Psoas muscle (tissue), 8 donors: ENCODE results near the gene IL16. TPM values are rescaled to one million over a fixed set of nuclear protein-coding genes. Genes with fewer than 3 reads are reported as not detected.
"Not testable (repeated sequence)": the region's sequence is repeated elsewhere in the genome, so short reads cannot be mapped to it uniquely, and the experiment has no call there.

Source experiments
- ATAC-seq, 4 donors: fragments of 200-7000 bp; cut with Tn5 transposase; one replicate each; pipeline ENCODE4 v1.9.1; 2020; ENCODE audit warnings: moderate library complexity in 3 of 4, mild to moderate bottlenecking in 2 of 4
- DNase-seq, 2 donors: peaks; one replicate each; pipeline ENCODE4 v3.0.0-alpha.2; 2020
- H3K27ac ChIP-seq: fragments of 200-600 bp; one replicate; pipeline ENCODE4 v1.8.0; 2022
- H3K27me3 ChIP-seq, 3 donors: fragments of 200-600 bp in 1 of 3; one replicate each; pipeline versions ENCODE4 v1.6.1 to v1.8.0; 2013 to 2022; ENCODE audit warnings: low read length in 2 of 3, mild to moderate bottlenecking in 2 of 3, moderate library complexity in 1 of 3; ENCODE audit not compliant: insufficient read depth in 3 of 3
- H3K36me3 ChIP-seq, 2 donors: fragments of 200-600 bp in 1 of 2; one replicate each; pipeline versions ENCODE4 v1.6.1 to v1.8.0; 2013 to 2022; ENCODE audit warnings: low read depth in 1 of 2, mild to moderate bottlenecking in 1 of 2, moderate library complexity in 1 of 2; ENCODE audit not compliant: insufficient read depth in 1 of 2
- H3K4me1 ChIP-seq: fragments of 200-600 bp; one replicate; pipeline ENCODE4 v1.8.0; 2022
- H3K4me3 ChIP-seq: fragments of 200-600 bp; one replicate; pipeline ENCODE4 v1.8.0; 2022; ENCODE audit warnings: mild to moderate bottlenecking
- H3K9me3 ChIP-seq: fragments of 200-600 bp; one replicate; pipeline ENCODE4 v1.8.0; 2022
- CTCF ChIP-seq: fragments of 200-600 bp; IDR thresholded peaks from one replicate; pipeline ENCODE4 v1.8.0; 2022; ENCODE audit warnings: antibody characterized with exemption
- WGBS, 3 donors: extraction: QIAGEN DNeasy Blood & Tissue Kit; methylation state at CpG; one replicate each; pipeline versions ENCODE4 v1.1.6 to v1.1.7; 2013; 5-methylcytosine and 5-hydroxymethylcytosine counted together
- intact Hi-C, 2 donors: fragments of 100-400 bp; cut with DNase I; formaldehyde crosslinking; loops; one replicate each; pipeline versions ENCODE4 v1.11.0 to v1.14.2; 2022
- polyA plus RNA-seq, 3 donors: library from polyadenylated mRNA; stranded (reverse); fragments of 200-250 nt; gene quantifications; one replicate each; pipeline ENCODE4 v1.2.3, GENCODE V29; 2013
- total RNA-seq, 4 donors: library from RNA; stranded (reverse); fragmentation: NEBNext Ultra II Directional in 2 of 4; extraction: Animal tissue kit (Norgen Biotek cat#: 25700) in 2 of 4; gene quantifications; one replicate each; pipeline versions ENCODE4 v1.2.1 to v1.2.4, GENCODE V29; 2021 to 2023
- donor health status: healthy with polysubstance abuse.
- donor health status: DM: no; HTN: no; CAD: no; lungs with moderate emphysema.
- donor health status: Bipolar disorder and iron deficiency.
- donor health status: healthy.
- donor health status: DM: yes; HTN: yes; CAD: no.
- donor health status: DM: no; HTN: no; CAD: no.
- donor health status: DM: no; HTN: no; CAD: no.
- donor health status: DM: yes; HTN: yes; CAD: no.

Gene IL16
- total and polyA plus RNA-seq, 7 donors: 1.2 to 5.3 (median 2.4) TPM

- intact Hi-C loops: no loop called here
- no peak for TF ChIP-seq CTCF
- Histone ChIP-seq H3K9me3 (no peaks in the 10 kb centered on the region), H3K36me3 (no peaks in the 10 kb centered on the region), H3K27me3 (no peaks in the 10 kb centered on the region), H3K4me3 (no peak overlapping the region), H3K4me1 (no peaks in the 10 kb centered on the region), H3K27ac (no peak overlapping the region)
- ATAC-seq: no peak
- no peak for DNase-seq
- 81 to 85% (median 84%) methylated on average over 3 of the region's 3 CpGs for WGBS, 3 donors
Measured at GRCh38 chr15:81327516-81327915, 130.8 kb downstream of the IL16 start.

- TF ChIP-seq CTCF: no peak
- no peaks in the 10 kb centered on the region for H3K9me3 ChIP-seq
- ATAC-seq: no peak
- intact Hi-C loops: no loop called here
- H3K27me3 ChIP-seq: no peaks in the 10 kb centered on the region
- H3K36me3 ChIP-seq: no peaks in the 10 kb centered on the region
- DNase-seq: no peak
- WGBS, 3 donors: 96 to 100% (median 99%) methylated on average over 2 of the region's 2 CpGs
- H3K4me3 ChIP-seq: no peak overlapping the region
- H3K4me1 ChIP-seq: no peaks in the 10 kb centered on the region
- no peak overlapping the region for H3K27ac ChIP-seq
Measured at GRCh38 chr15:81329446-81329845, 132.8 kb downstream of the IL16 start.

- intact Hi-C loops: loop anchor here in 1 of 2 donors (5.0 kb wide), 1 partner anchor 53 kb away; no protein-coding TSS in a partner anchor
Measured at GRCh38 chr15:81330366-81331090, 133.8 kb downstream of the IL16 start.

GRCh38 chr15:81331141-81331540 lies 134.5 kb downstream of the IL16 start:
- H3K9me3 ChIP-seq, DNase-seq, H3K27ac ChIP-seq, H3K27me3 ChIP-seq, H3K36me3 ChIP-seq, H3K4me3 ChIP-seq, ATAC-seq, H3K4me1 ChIP-seq: not testable (repeated sequence)
- WGBS, 3 donors: 89 to 96% (median 93%) methylated on average over 9 of the region's 9 CpGs
- intact Hi-C loops: loop anchor here in 1 of 2 donors (5.0 kb wide), 1 partner anchor 54 kb away; no protein-coding TSS in a partner anchor

More at GRCh38 chr15:81330366-81331090, 133.8 kb downstream of the IL16 start:
- Histone ChIP-seq H3K9me3 (no peaks in the 10 kb centered on the region), H3K4me3 (no peak overlapping the region), H3K27me3 (no peaks in the 10 kb centered on the region), H3K36me3 (no peaks in the 10 kb centered on the region), H3K27ac (no peak overlapping the region), H3K4me1 (no peaks in the 10 kb centered on the region)
- ATAC-seq: no peak
- DNase-seq: no peak
- no peak for TF ChIP-seq CTCF
- WGBS, 3 donors: 91 to 94% (median 92%) methylated on average over 5 of the region's 5 CpGs

GRCh38 chr15:81331600-81331999 lies 134.9 kb downstream of the IL16 start:
- H3K36me3 ChIP-seq: no peaks in the 10 kb centered on the region
- no peaks in the 10 kb centered on the region for H3K4me1 ChIP-seq
- no peak overlapping the region for H3K4me3 ChIP-seq
- DNase-seq (no peak), ATAC-seq (no peak)
- WGBS, 3 donors: 89 to 91% (median 91%) methylated on average over 15 of the region's 15 CpGs
- no peak overlapping the region for H3K27ac ChIP-seq
- intact Hi-C loops: loop anchor here in 1 of 2 donors (5.0 kb wide), 1 partner anchor 54 kb away; no protein-coding TSS in a partner anchor
- peaks cover 0 to under 1% (median 0%) of the 10 kb centered on the region in 3 donors for H3K27me3 ChIP-seq
- H3K9me3 ChIP-seq: no peaks in the 10 kb centered on the region
- no peak for TF ChIP-seq CTCF
